Measurements from ENCODE around the gene CGN. TPM values are rescaled to one million over a fixed set of nuclear protein-coding genes. Genes with fewer than 3 reads are reported as not detected.

CGN gene
- polyA plus RNA-seq, 1 donor from 2014 or later = 4.4 TPM

DNA sequence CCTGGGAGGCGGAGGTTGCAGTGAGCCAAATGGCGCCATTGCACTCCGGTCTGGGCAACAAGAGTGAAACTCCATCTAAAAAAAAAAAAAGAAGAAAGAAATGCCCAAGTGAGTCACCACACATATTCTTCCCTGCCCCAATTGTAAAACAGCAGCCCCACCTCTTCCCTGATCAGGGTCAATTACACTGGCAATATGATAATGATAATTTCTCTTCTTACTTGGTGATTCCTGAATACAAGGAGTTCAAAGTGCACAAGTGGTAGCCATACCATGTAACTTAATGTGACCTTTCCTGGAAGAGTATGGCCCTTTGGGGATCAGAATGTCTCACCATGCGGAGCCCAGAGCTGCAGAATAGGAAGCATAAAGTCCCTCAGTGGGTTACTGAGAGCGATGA, 11.8 kb upstream of the CGN start:
- H3K9ac ChIP-seq (ENCODE audit: low read length) = no peak overlapping the region
- no peak overlapping the region for H3K27ac ChIP-seq (ENCODE audit: low read length)
- no peaks in the 10 kb centered on the region for H3K9me3 ChIP-seq (ENCODE audit: low read length)
- H3F3A ChIP-seq (ENCODE audit: insufficient read depth, low read length, poor library complexity, severe bottlenecking) = no peaks in the 10 kb centered on the region
- H3K4me2 ChIP-seq (ENCODE audit: low read length) = no peak overlapping the region
- no peaks in the 10 kb centered on the region for H3K9me2 ChIP-seq (ENCODE audit: insufficient read depth, low read length)
- H3K27me3 ChIP-seq (ENCODE audit: insufficient read depth, low read depth, low read length) = no peaks in the 10 kb centered on the region
- TF ChIP-seq TAF1 (IDR thresholded peaks at IDR 0.05; ENCODE audit: low read depth) (no peak), CTCF (IDR thresholded peaks at IDR 0.05; ENCODE audit: poor library complexity, severe bottlenecking) (no peak), POLR2AphosphoS5 (IDR thresholded peaks at IDR 0.05) (no peak), SMC3 (conservative IDR thresholded peaks at IDR 0.05; ENCODE audit: poor library complexity) (no peak), EZH2 (IDR thresholded peaks at IDR 0.05; ENCODE audit: borderline replicate concordance, insufficient read depth, low read length, poor library complexity, severe bottlenecking) (no peak), EP300 (conservative IDR thresholded peaks at IDR 0.05; ENCODE audit: poor library complexity, severe bottlenecking) (no peak), MXI1 (conservative IDR thresholded peaks at IDR 0.05; ENCODE audit: poor library complexity, severe bottlenecking) (no peak), REST (IDR thresholded peaks at IDR 0.05; ENCODE audit: borderline replicate concordance) (no peak), RAD21 (conservative IDR thresholded peaks at IDR 0.05) (no peak)
- H3K36me3 ChIP-seq (ENCODE audit: insufficient read depth, low read length) = no peaks in the 10 kb centered on the region
- no peak overlapping the region for H3K4me3 ChIP-seq (ENCODE audit: low read length)
- no peaks in the 10 kb centered on the region for H3K79me2 ChIP-seq (replicated peaks; ENCODE audit: insufficient read depth, low read length)
- no peaks in the 10 kb centered on the region for H4K20me1 ChIP-seq (ENCODE audit: insufficient read depth)
- H2AFZ ChIP-seq (ENCODE audit: low read depth, low read length) = no peak overlapping the region

DNA sequence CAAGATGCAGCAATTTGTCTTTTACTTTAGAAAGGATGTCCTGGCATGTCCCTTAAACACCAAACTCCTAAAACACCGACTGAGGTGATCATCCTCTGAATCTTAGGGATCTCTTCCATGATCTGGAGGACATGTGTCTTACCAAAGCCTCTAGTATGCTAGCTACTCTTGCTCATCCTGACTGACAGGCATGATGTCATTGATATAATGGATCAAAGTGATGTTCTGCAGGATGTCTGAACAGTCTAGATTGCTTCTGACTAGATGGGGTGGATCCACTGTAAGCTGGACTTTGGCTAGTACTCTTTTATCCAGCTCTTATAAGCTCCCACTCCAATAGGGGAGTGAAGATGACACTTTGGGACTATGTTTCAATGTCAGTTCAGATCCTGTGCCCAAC, 11.3 kb upstream of the CGN start:
- Histone ChIP-seq H3K4me3 (ENCODE audit: low read length) (no peak overlapping the region), H3K9me3 (ENCODE audit: low read length) (no peaks in the 10 kb centered on the region), H3K9ac (ENCODE audit: low read length) (no peak overlapping the region), H3K79me2 (replicated peaks; ENCODE audit: insufficient read depth, low read length) (no peaks in the 10 kb centered on the region), H3K27ac (ENCODE audit: low read length) (no peak overlapping the region), H3K27me3 (ENCODE audit: insufficient read depth, low read depth, low read length) (no peaks in the 10 kb centered on the region), H2AFZ (ENCODE audit: low read depth, low read length) (no peak overlapping the region), H3K36me3 (ENCODE audit: insufficient read depth, low read length) (no peaks in the 10 kb centered on the region), H3K9me2 (ENCODE audit: insufficient read depth, low read length) (no peaks in the 10 kb centered on the region), H3K4me2 (ENCODE audit: low read length) (no peak overlapping the region), H4K20me1 (ENCODE audit: insufficient read depth) (no peaks in the 10 kb centered on the region), H3F3A (ENCODE audit: insufficient read depth, low read length, poor library complexity, severe bottlenecking) (no peaks in the 10 kb centered on the region)
- no peak for TF ChIP-seq MXI1 (conservative IDR thresholded peaks at IDR 0.05; ENCODE audit: poor library complexity, severe bottlenecking)
- TF ChIP-seq CTCF (IDR thresholded peaks at IDR 0.05; ENCODE audit: poor library complexity, severe bottlenecking) = no peak
- no peak for TF ChIP-seq TAF1 (IDR thresholded peaks at IDR 0.05; ENCODE audit: low read depth)
- no peak for TF ChIP-seq EP300 (conservative IDR thresholded peaks at IDR 0.05; ENCODE audit: poor library complexity, severe bottlenecking)
- no peak for TF ChIP-seq RAD21 (conservative IDR thresholded peaks at IDR 0.05)
- TF ChIP-seq SMC3 (conservative IDR thresholded peaks at IDR 0.05; ENCODE audit: poor library complexity) = no peak
- no peak for TF ChIP-seq REST (IDR thresholded peaks at IDR 0.05; ENCODE audit: borderline replicate concordance)
- no peak for TF ChIP-seq EZH2 (IDR thresholded peaks at IDR 0.05; ENCODE audit: borderline replicate concordance, insufficient read depth, low read length, poor library complexity, severe bottlenecking)
- TF ChIP-seq POLR2AphosphoS5 (IDR thresholded peaks at IDR 0.05) = no peak

All from neural cell (in vitro differentiated cells).